ENCODE measurements around the gene CELA2A.
A peak's percentile ranks its signal among the peaks of the same experiment; 100 is the strongest.
"Not testable (repeated sequence)": the region's sequence is repeated elsewhere in the genome, so short reads cannot be mapped to it uniquely, and the experiment has no call there.

CELA2A gene

DNA sequence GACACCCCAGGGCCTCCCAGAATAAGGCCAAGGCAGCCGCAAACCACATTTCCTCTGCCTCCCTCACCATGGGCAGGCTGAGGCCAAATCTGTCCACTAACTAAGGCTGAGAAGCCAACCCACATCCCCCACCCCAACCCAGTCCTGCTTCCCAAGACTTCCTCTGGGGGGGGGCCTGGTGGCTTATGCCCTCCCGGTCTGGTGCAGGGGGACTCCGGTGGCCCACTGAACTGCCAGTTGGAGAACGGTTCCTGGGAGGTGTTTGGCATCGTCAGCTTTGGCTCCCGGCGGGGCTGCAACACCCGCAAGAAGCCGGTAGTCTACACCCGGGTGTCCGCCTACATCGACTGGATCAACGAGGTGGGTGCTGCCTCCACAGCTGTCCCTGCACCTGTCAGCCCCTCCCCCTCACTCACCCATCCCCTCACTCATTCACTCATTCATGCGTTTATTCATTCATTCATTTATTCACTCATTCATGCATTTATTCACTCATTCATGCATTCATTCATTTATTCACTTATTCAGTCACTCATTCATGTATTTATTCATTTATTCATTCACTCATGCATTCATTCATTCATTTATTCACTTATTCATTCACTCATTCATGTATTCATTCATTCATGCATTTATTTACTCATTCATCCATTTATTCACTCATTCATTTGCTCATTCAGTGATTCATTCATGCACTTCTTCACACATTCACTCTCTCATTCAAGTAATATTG lies 11.0 kb upstream of the CELA2A start:
- DNase-seq, result no peak

DNA sequence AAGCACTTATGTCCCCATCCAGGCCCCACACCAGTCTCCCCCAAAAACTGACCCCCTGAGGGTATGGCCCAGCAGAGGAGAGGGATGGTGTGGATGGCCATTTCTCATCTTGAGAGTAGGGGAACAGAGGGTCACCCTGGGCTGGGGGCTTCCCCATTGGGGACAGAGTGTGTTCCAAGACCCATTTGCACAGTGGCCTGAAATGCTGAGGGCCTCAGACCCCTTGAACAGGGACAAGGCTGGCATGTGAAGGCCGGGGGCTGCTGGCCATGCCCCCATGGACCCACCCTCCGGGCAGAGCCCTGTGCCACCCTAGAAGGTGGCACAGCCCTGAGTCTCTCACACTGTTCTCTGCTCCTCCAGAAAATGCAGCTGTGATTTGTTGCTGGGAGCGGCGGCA lies 10.3 kb upstream of the CELA2A start:
- DNase-seq, result no peak

DNA sequence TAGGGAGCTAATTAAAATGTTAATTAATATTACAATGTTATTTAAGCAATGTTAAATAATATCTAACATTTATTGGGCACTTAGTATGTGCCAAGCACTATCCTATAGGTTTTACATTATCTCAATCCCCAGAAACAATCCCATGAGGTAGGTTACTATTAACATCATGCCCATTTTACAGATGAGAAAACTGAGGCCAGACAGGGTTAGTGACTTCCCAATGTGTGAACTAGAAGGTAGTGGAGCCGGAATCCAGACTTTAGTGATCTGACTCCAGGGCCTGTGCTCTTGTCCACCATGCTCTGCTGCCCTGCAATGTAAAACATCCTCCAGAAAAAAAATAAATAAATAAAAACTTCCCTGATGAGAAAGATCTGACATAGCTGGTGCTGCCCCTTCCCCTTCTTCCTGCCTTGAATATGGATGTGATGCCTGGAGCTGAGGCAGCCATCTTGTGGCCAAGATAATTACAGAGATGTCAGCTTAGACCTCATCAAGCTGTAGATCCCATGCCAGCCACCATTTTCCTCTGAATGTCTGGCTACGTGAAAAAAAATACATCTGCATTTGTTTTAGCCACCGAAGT lies 7.6 kb upstream of the CELA2A start:
- DNase-seq, result no peak

DNA sequence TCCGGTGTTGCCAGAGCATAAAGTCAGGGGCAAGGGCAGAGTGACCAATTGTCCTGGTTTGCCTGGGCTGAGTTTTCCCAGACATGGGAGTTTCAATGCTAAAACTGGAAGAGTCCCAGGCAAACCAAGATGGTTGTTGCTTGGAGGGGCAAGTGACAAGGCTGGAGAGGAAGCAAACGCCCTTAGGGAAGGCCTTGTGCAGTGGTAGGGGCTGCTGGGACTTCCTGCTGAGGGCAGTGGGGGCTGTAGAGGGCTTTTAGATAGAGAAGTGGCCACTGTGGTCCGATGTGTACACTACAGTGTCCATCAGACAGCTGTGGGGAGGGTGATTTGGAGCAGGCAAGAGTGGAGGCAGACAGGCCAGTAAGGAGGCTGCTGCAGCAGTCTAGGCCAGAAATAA lies 7.0 kb upstream of the CELA2A start:
- no peak for DNase-seq

DNA sequence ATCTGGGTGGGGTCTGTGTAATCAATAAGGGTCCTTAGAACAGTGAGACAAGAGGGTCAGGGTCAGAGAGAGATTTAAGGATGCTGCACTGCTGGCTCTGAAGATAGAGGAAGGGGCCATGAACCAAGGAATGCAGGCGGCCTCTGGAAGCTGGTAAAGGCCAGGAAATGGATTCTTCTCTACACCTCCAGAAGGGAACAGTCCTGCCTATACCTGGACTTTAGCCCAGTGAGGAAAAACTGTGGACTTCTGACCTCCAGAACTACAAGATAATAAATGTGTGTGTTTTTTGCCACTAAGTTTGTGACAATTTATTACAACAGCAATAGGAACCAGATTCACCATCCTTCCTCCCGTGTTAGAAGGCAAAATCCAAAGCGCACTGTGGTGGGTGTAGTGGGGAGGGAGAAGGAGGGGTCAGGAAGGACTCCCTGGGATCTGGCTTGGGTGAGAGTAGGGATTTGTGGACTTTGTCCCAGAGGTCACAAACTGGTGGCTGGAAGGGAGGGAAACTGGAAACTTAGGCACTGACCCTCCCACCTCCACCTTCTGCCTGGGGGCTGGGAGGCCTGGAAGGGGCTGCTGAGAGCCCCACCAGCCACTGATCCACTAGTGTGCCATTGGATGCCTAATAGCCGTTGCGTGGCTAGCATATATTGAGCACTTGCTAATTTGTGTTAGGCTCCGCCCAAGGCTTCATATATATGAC lies 5.4 kb upstream of the CELA2A start:
- DNase-seq, result no peak

DNA sequence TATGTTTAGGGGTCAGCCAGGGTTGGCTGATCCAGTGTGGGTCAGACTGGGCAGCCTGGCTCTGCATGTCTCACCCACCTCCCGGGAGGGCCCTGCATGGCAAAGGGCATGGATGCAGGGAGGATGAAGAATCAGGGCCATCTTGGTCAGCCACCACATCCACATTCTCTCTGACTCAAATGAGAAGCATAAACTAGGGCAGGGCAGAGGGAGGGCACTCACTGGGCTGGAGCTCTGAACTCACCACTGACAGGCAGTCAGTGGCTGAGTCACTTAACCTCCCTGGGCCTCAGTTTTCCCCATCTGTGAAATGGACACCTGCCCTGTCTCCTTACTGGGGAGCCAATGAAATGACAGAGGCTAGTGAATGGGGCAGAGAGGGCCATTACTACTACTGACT lies 4.3 kb upstream of the CELA2A start:
- DNase-seq, result no peak

DNA sequence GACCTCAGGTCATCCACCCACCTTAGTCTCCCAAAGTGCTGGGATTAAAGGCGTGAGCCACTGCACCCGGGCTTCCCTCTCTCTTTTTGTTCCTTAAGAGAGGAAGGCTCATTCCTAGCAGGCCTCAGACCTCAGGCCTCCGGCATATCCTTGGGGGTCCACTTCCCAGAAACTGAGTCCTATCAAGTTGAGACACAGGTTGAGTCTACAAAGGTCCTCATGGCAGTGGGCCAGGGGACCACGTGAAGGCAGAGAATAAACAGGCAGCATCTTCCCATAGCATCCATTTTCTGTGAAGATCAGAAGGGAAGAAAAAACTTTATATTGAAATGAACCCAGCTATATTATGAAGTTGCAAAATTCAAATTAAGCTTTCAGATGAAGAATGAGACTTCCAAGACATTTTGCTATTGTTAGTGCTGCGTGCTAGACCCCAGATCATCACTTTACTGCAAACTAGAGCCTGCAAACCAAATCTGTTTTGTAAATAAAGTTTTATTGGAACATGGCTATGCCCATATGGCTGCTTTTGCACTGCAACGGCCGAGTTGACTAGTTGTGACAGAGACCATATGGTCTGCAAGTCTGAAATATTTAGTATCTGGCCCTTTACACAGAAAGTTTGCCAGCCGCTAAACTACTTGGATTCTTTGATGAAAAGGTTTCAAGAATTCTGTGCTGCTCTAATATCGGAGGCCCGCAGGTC lies 3.5 kb upstream of the CELA2A start:
- no peak for DNase-seq

DNA sequence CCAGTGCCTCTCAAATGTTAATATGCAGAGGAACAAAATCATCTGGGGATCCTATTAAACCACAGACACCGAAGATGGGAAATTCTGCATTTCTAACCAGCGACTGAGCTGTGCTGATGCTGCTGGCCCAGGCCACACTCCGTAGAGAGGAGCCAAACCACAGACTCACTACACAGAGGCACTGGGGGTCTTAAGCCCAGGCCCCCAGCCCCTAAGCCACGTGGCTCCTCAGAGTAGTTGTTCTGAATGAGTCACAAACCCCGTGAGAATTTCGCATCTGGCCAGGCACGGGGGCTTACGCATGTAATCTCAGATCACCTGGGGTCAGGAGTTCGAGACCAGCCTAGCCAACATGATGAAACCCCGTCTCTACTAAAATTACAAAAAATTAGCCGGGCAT lies 2.8 kb upstream of the CELA2A start:
- DNase-seq, result no peak

DNA sequence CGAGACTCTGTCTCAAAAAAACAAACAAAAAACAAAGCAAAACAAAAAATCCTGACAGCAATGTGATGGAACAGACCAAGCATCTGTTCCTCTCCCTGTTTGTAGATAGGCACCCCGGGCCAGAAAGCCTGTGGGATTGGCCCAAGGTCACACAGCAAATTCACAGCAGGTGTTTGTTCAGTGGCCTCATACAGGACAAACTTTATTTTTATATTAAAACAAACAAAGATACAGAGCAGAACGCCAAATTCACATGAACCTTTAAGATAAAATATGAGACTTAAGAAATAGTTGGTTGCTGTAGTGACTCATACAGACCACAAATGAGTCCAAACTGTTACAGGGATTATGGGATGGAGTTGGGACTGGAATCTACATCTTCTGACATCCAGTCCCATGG lies 2.3 kb upstream of the CELA2A start:
- no peak for DNase-seq

DNA sequence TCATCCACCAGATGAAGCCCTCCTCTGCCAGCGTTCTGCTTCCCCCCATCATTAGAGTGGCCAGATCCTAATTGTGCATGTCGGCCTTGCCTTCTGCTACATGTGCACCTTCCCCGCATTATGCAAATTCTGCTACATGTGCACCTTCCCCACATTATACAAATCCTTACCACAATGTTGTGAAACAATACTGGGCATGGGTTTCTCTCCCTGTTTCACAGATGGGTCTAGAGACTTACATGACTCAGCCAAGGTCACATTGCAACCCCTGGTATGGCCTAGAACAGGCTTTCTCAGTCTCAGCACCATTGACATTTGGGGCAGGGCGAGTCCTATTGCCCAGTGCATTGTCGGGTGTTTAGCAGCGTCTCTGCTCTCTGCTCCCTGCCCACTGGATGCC lies 1.0 kb upstream of the CELA2A start:
- peak; percentile 72 for DNase-seq

DNA sequence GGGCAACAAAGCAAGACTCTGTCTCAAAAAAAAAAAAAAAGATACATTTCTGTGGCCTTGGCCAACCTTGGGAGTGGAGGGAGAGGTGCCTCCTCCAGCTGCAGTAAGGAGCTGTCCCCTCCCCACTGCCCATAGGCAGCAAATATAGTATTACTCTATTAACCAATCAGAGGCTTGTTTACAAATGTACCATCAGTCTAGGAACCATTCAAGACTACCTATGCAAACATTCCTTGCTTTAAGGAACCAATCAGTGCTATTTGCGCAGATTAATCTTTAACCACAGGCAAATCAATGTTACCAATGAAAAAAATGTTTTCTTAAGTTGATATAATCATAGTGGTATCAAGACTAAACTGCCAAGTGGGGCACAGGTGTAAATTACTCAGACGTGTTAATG lies 1.1 kb downstream of the CELA2A start:
- no peak for DNase-seq

DNA sequence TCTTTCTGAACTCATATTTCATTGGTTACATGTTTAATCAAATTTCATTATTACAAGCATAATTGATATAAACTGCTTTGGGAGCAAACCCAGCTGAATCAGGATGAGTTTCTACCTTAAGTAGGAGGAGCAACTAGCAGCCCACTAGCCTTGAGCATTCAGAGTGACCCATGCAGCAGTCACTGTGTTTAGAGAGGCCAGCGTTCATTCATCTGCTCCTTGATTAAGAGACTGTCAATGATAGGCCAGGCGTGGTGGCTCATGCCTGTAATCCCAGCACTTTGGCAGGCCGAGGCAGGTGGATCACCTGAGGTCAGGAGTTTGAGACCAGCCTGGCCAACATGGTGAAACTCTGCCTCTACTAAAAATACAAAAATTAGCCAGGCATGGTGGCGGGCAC lies 1.9 kb downstream of the CELA2A start:
- not testable (repeated sequence) for DNase-seq

DNA sequence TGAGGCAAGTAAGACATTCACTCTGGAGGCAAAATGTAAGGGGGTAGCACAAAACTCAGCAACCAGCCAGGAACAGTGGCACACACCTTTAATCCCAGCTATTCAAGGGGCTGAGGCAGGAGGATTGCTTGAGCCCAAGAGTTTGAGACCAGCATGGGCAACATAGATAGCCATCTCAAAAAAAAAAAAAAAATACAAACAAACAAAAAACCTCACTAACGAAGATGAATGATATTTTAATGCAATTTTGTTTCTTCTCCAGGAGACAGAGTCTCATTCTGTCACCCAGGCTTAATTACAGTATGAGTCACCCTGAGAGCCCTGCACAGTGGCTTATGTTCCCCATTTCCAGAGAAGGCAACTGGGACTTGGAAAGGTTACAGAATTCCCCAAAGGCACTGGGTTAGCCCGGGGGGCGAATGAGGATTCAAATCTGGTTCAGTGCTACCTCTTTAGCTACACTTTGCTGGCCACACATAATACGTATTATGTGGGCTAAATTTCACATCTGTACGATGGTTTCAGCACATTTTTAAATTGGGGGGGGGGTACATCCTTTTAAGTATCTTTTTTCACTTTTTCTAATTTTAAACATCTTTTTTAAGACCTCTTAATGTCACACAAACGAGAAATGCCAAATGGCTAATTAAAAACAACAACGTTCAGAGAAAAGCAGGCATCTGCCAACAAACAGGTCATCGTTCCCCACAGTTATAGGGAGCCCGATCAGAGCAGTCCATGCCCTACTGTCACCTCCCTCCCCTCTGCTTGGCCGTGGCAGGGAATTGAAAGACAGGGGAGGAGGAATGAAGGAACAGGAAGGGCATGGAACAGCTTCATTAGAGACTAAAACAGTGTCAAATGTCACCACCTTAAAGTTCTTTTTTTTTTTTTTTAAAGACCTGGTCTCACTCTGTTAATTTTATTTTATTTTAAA lies 3.5 kb downstream of the CELA2A start:
- peak; percentile 78 for DNase-seq

DNA sequence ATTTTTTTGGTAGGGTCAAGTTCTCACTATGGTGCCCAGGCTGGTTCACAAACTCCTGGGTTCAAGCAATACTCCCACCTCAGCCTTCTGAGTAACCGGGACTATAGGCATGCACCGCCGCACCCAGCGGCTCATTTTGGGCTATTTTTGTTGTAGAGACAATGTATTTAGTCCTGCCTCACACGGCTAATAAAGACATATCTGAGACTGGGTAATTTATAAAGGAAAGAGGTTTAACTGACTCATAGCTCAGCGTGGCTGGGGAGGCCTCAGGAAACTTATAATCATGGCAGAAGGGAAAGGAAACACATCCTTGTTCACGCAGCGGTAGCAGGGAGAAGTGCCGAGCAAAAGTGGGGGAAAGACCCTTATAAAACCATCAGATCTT lies 4.2 kb downstream of the CELA2A start:
- peak; percentile 6 for DNase-seq

DNA sequence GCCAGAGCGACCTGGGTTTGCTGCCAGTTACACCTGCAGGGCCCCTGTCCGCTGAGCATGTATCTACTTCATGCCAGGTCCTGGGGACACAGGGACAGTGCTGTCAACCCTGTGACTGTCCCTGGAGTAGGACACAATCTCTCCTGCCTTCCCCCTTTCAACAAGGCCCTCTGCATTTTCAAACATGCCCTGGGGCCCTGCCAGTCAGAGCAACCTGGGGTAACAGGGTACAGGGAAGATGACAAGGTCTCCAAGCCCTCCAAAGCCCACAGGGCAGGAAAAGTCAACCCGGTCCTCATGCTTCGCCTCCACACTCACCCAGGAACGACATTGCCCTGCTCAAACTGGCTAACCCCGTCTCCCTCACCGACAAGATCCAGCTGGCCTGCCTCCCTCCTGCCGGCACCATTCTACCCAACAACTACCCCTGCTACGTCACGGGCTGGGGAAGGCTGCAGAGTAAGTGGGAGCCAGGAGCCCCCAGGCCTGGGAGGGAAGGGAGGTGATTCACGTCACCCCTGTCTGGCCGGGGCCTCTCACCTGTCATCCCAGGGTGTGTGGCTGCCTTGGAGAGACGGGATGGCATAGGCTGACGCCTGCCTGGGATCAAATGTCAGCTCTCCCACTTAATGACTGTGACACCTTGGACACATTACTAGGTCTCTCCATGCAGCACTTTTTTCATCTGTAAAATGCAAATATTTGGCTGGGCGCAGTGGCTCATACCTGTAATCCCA lies 6.7 kb downstream of the CELA2A start:
- not testable (repeated sequence) for DNase-seq

DNA sequence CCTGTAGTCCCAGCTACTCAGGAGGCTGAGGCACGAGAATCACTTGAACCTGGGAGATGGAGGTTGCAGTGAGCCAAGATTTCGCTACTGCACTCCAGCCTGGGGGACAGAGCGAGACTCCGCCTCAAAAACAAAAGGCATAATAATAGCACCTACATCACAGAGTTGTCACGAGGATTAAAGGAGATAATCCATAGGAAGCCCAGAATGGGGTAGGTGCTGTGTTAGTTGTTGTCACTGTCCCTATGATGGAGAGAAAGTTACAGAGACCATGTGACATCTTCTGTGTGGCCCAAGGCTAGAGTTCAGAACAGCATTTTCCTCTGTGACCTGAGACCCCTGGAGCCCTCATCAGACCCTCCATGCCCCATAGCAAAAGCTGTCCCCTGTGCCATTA lies 7.4 kb downstream of the CELA2A start:
- not testable (repeated sequence) for DNase-seq

DNA sequence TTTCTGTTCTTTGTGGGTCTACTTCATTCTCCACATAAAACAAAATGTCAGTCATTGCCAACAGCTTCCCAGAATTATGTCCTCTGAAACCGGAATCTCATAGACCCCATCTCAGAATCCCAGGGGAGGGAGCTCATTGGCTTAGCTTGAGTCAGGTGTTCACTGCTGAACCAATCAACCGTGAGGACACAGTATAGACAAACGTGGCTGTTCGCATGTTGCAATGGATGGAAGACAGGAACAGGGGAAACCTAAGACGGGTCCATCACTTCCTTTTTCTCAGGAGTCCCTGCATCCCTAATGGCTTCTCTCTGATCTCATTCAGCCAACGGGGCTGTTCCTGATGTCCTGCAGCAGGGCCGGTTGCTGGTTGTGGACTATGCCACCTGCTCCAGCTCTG lies 9.1 kb downstream of the CELA2A start:
- DNase-seq, result peak; percentile 51

DNA sequence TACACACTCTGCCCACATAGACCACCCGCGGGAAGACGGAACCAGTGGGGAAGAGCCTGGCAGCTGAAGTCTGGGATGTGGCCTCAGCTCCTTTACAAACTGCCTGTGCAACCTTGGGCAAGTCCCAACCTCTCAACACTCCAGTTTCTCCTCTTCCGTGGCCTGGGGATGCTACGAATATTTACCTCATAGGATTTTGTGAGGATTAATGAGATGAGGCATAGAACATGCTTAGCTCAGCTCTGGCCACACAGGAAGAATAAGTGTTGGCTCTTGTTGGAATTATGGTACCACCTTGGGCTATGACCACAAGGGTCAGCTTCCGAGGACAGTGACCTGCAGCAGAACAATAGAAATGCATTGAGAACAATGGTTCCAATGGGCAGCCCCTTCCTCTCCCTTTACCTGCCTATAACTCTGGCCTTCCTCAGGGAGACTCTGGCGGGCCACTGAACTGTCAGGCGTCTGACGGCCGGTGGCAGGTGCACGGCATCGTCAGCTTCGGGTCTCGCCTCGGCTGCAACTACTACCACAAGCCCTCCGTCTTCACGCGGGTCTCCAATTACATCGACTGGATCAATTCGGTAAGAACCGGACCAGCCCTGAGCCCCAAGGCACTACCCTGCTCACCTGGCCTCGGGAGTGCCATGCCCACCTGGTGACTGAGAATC lies 10.6 kb downstream of the CELA2A start:
- DNase-seq, result not testable (repeated sequence)

DNA sequence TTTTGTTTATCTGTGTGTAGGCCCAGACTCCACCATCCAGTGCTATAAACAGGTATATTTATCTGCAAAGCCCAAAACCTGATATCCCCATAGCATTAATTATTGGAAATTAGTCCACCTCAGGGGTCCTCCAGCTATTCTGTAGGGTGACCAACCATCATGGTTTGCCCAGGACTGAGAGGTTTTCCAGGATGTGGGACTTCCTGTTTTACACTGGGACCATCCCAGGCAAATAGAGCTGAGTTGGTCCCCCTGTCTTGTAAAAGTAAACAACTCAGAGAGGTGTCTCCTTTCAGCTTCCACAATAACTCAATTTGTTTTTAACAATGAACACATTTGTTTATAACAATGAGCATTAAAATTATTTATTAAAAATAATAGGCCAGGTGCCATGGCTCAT lies 11.6 kb downstream of the CELA2A start:
- DNase-seq, result no peak

DNA sequence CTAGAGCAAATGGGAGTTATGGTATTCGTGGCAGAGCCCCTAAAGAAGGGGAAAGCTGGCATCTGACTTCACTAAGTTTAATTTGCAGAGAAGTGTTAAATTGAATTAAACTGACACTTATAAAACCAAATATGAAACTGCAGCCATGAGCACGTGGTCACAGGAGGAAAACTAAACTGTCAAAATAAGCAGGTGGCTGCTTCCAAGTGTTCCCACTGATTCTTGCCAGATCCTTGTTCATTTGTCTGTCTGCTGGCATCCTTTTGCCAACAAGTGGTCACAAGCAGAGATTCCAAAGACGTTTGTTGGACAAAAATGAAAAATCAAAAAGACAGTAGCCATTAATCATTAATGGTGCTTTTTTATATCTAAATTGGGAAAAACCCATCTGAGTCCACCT lies 12.8 kb downstream of the CELA2A start:
- no peak for DNase-seq

DNA sequence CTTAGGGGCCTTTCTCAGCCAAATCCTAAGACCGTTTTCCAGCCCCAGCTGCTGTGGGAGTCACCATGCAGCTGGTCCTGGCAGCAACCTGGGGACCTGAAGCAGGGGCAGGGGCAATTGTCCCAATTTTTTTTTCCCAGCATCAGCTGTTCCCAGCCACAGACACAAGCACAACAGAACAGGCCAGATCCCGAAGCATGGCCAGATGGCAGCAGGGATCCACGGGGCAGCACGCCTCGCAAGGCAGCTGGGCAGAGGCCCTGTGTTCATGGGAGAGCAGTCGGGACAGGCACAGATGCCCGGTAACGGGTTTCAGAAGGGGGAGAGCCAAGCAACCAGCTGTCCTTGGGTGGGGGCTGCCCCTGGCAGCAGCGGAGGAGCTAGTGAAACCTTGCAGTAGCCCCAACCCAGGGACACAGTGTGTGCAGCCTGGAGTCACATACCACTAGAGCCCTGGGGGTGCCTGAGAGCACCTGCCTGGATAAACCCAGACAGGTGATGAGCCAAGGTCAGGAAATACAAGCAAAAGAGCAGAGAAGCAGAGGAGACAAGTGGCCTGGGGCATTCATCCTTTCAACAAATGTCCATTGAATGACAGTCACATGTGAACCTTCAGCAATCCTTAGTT lies 13.4 kb downstream of the CELA2A start:
- not testable (repeated sequence) for DNase-seq
